Right lobe of liver (tissue), 6 donors: ENCODE measurements around the gene GIGYF2. TPM values are rescaled to one million over a fixed set of nuclear protein-coding genes. Genes with fewer than 3 reads are reported as not detected.

Experiments used
- ATAC-seq, 4 donors: fragments of 200-7000 bp; cut with Tn5 transposase; one replicate each; pipeline ENCODE4 v1.9.1; 2020; ENCODE audit warnings: mild to moderate bottlenecking in 4 of 4, moderate library complexity in 4 of 4
- DNase-seq, 3 donors: peaks; one replicate each; pipeline ENCODE4 v3.0.0-alpha.2; 2020
- H3K27ac ChIP-seq, 3 donors: fragments of 200-600 bp; one replicate each; pipeline ENCODE4 v1.8.0; 2022
- H3K27me3 ChIP-seq, 2 donors: fragments of 200-600 bp; one replicate each; pipeline ENCODE4 v1.8.0; 2022
- H3K36me3 ChIP-seq, 4 donors: fragments of 200-600 bp; sonication (generic) in 1 of 4; one replicate each; pipeline versions ENCODE4 v1.5.1 to v1.8.0; 2017 to 2022; ENCODE audit warnings: control low read depth in 1 of 4
- H3K4me1 ChIP-seq, 4 donors: fragments of 200-600 bp; sonication (generic) in 1 of 4; one replicate each; pipeline versions ENCODE4 v1.5.1 to v1.8.0; 2017 to 2022; ENCODE audit warnings: control low read depth in 1 of 4
- H3K4me3 ChIP-seq, 3 donors: fragments of 200-600 bp; one replicate each; pipeline ENCODE4 v1.8.0; 2022
- H3K9me3 ChIP-seq, 4 donors: fragments of 200-600 bp; sonication (generic) in 1 of 4; one replicate each; pipeline versions ENCODE4 v1.5.1 to v1.8.0; 2017 to 2022; ENCODE audit warnings: control low read depth in 1 of 4
- CTCF ChIP-seq, 4 donors: fragments of 200-600 bp in 3 of 4; fragments of 450-650 bp in 1 of 4; IDR thresholded peaks; one replicate each; pipeline versions ENCODE4 v1.5.1 to v1.8.0; 2016 to 2022; ENCODE audit warnings: antibody characterized with exemption in 4 of 4, mild to moderate bottlenecking in 2 of 4
- POLR2A ChIP-seq: fragments of 450-650 bp; IDR thresholded peaks from one replicate; pipeline ENCODE4 v1.6.1; 2017; ENCODE audit warnings: antibody characterized with exemption, mild to moderate bottlenecking
- WGBS: methylation state at CpG from one replicate; pipeline ENCODE4 v1.1.6; 2018; ENCODE audit warnings: low coverage, low lambda C conversion rate; ENCODE audit not compliant: insufficient coverage; ENCODE audit errors: missing lambda C conversion rate; 5-methylcytosine and 5-hydroxymethylcytosine counted together
- intact Hi-C, 2 donors: fragments of 100-400 bp; cut with DNase I; formaldehyde crosslinking; loops; one replicate each; pipeline versions ENCODE4 v1.11.2 to v1.14.1; 2022
- total RNA-seq, 6 experiments: library from RNA; depleted of rRNA in 2 of 6; stranded (reverse); fragments of >200 nt in 2 of 6; fragmentation: NEBNext Ultra II Directional in 3 of 6; extraction: Animal tissue kit (Norgen Biotek cat#: 25700) in 3 of 6; gene quantifications; one replicate each; pipeline versions ENCODE4 v1.1.0 to v1.2.4, GENCODE V29; 2016 to 2023
- donor health status: DM: no; HTN: yes; CAD: no.
- donor health status: DM: no; HTN: no; CAD: no.
- donor health status: DM: no; HTN: no; CAD: no.
- donor health status: DM: no; HTN: yes; CAD: no.
- donor health status: DM: no; HTN: yes; CAD: no.

Gene GIGYF2
- total RNA-seq, 6 experiments from 2014 or later, result 25.7 to 35.0 (median 32.6) TPM

GRCh38 chr2:232866104-232866503, 169.0 kb downstream of the GIGYF2 start:
- Histone ChIP-seq H3K36me3 (no peaks in the 10 kb centered on the region), H3K27ac (no peak overlapping the region), H3K9me3 (no peaks in the 10 kb centered on the region), H3K4me1 (peaks cover 0 to 7% (median 3%) of the 10 kb centered on the region in 4 donors), H3K4me3 (no peak overlapping the region), H3K27me3 (no peaks in the 10 kb centered on the region)
- TF ChIP-seq POLR2A (no peak), CTCF (IDR thresholded peaks at IDR 0.05) (no peak)
- 91% methylated on average over 4 of the region's 4 CpGs for WGBS
- no peak for ATAC-seq
- no peak for DNase-seq
- intact Hi-C loops, result no loop called here

GRCh38 chr2:232869138-232870017, 172.2 kb downstream of the GIGYF2 start:
- WGBS, result 79% methylated on average over 15 of the region's 15 CpGs
- no peaks in the 10 kb centered on the region for H3K27me3 ChIP-seq
- no peak for TF ChIP-seq POLR2A
- no peak for TF ChIP-seq CTCF (IDR thresholded peaks at IDR 0.05)
- intact Hi-C loops, result no loop called here
- H3K4me1 ChIP-seq, result peaks cover 0 to 15% (median 6%) of the 10 kb centered on the region in 4 donors
- DNase-seq (peak in 1 of 3 donors; percentile 45), ATAC-seq (peak in 2 of 4 donors; percentile 10 to 53)
- no peaks in the 10 kb centered on the region for H3K9me3 ChIP-seq
- no peak overlapping the region for H3K4me3 ChIP-seq
- H3K27ac ChIP-seq, result no peak overlapping the region
- no peaks in the 10 kb centered on the region for H3K36me3 ChIP-seq

- Histone ChIP-seq H3K4me1 (peaks cover 0 to 22% (median 7%) of the 10 kb centered on the region in 4 donors), H3K9me3 (no peaks in the 10 kb centered on the region), H3K36me3 (no peaks in the 10 kb centered on the region), H3K4me3 (no peak within 1 kb of the TSS), H3K27ac (no peak within 1 kb of the TSS), H3K27me3 (no peaks in the 10 kb centered on the region)
- TF ChIP-seq POLR2A (no peak), CTCF (IDR thresholded peaks at IDR 0.05) (no peak)
- DNase-seq (peak in 1 of 3 donors; percentile 34), ATAC-seq (no peak)
- intact Hi-C loops, result no loop called here
- 100% methylated on average over 1 of the region's 21 CpGs for WGBS
Measured at GRCh38 chr2:232870018-232870765, 173.1 kb downstream of the GIGYF2 start, which contains the start of gene SNORC. Gene SNORC (plus strand): TSS chr2:232870264. CDS start chr2:232870342, 78 bp downstream.

GRCh38 chr2:232870766-232871371, 173.7 kb downstream of the GIGYF2 start:
- Histone ChIP-seq H3K9me3 (no peaks in the 10 kb centered on the region), H3K4me3 (no peak overlapping the region), H3K36me3 (no peaks in the 10 kb centered on the region), H3K27me3 (no peaks in the 10 kb centered on the region), H3K27ac (no peak overlapping the region), H3K4me1 (peaks cover 0 to 28% (median 7%) of the 10 kb centered on the region in 4 donors)
- ATAC-seq, result no peak
- DNase-seq, result peak in 1 of 3 donors; percentile 41
- WGBS, result 61% methylated on average over 5 of the region's 17 CpGs
- TF ChIP-seq CTCF (IDR thresholded peaks at IDR 0.05) (no peak), POLR2A (no peak)
- intact Hi-C loops, result no loop called here
